SH-SY5Y (cell line): Measurements from ENCODE around the gene LRMDA.

Source experiments
- GATA2 ChIP-seq: IDR thresholded peaks from 2 replicates; pipeline ENCODE4 v1.6.1; 2011; ENCODE audit warnings: mild to moderate bottlenecking, low read depth, low read length
- GATA3 ChIP-seq: IDR thresholded peaks from 2 replicates; pipeline ENCODE4 v1.6.1; 2011; ENCODE audit warnings: low read depth, mild to moderate bottlenecking, low read length, moderate library complexity

DNA sequence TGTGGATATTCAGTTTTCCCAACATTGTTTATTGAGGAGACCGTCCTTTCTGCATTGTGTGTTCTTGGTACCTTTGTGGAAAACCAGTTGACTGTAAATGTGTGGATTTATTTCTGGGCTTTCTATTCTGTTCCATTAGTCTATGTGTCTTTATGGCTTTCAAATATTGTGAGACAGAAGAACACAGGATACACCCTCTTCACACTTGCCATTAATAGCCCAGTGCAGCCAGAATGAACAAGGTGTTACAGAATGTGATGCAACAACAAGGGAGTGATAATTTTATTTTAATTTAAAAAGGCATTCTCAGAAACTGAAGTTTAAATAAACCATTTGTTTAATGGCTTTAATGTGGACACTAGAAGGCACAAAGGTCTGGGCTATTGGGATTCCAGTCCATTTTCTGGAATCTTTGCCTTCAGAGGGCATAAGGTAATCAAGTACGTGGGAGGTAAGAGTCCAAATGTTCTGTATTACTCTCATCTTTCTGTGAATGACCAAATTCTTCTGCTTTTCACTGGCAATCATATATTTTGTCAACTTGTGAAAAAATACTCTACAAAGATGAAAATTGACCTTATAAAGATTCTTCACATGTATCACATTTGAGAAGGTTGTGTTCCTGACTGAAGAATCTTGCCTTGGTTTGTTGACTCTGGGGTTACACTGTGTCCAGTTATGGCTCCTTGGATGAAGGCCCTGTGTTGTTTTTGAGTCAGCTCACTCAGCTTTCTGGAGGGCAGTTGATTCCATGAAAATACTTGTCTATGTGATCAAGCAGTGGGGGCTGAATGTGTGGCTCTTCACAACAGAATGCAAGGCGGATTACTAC lies 962.7 kb downstream of the LRMDA start:
- TF ChIP-seq GATA2, result no peak
- no peak for TF ChIP-seq GATA3
